Psoas muscle (tissue), 8 donors: ENCODE measurements around the gene SLC35A4. TPM values are rescaled to one million over a fixed set of nuclear protein-coding genes. Genes with fewer than 3 reads are reported as not detected.
"Not testable (repeated sequence)": the region's sequence is repeated elsewhere in the genome, so short reads cannot be mapped to it uniquely, and the experiment has no call there.

Source experiments
- ATAC-seq, 4 donors: fragments of 200-7000 bp; cut with Tn5 transposase; one replicate each; pipeline ENCODE4 v1.9.1; 2020; ENCODE audit warnings: moderate library complexity in 3 of 4, mild to moderate bottlenecking in 2 of 4
- DNase-seq, 2 donors: peaks; one replicate each; pipeline ENCODE4 v3.0.0-alpha.2; 2020
- H3K27ac ChIP-seq: fragments of 200-600 bp; one replicate; pipeline ENCODE4 v1.8.0; 2022
- H3K27me3 ChIP-seq, 3 donors: fragments of 200-600 bp in 1 of 3; one replicate each; pipeline versions ENCODE4 v1.6.1 to v1.8.0; 2013 to 2022; ENCODE audit warnings: low read length in 2 of 3, mild to moderate bottlenecking in 2 of 3, moderate library complexity in 1 of 3; ENCODE audit not compliant: insufficient read depth in 3 of 3
- H3K36me3 ChIP-seq, 2 donors: fragments of 200-600 bp in 1 of 2; one replicate each; pipeline versions ENCODE4 v1.6.1 to v1.8.0; 2013 to 2022; ENCODE audit warnings: low read depth in 1 of 2, mild to moderate bottlenecking in 1 of 2, moderate library complexity in 1 of 2; ENCODE audit not compliant: insufficient read depth in 1 of 2
- H3K4me1 ChIP-seq: fragments of 200-600 bp; one replicate; pipeline ENCODE4 v1.8.0; 2022
- H3K4me3 ChIP-seq: fragments of 200-600 bp; one replicate; pipeline ENCODE4 v1.8.0; 2022; ENCODE audit warnings: mild to moderate bottlenecking
- H3K9me3 ChIP-seq: fragments of 200-600 bp; one replicate; pipeline ENCODE4 v1.8.0; 2022
- CTCF ChIP-seq: fragments of 200-600 bp; IDR thresholded peaks from one replicate; pipeline ENCODE4 v1.8.0; 2022; ENCODE audit warnings: antibody characterized with exemption
- WGBS, 3 donors: extraction: QIAGEN DNeasy Blood & Tissue Kit; methylation state at CpG; one replicate each; pipeline versions ENCODE4 v1.1.6 to v1.1.7; 2013; 5-methylcytosine and 5-hydroxymethylcytosine counted together
- intact Hi-C, 2 donors: fragments of 100-400 bp; cut with DNase I; formaldehyde crosslinking; loops; one replicate each; pipeline versions ENCODE4 v1.11.0 to v1.14.2; 2022
- polyA plus RNA-seq, 3 donors: library from polyadenylated mRNA; stranded (reverse); fragments of 200-250 nt; gene quantifications; one replicate each; pipeline ENCODE4 v1.2.3, GENCODE V29; 2013
- total RNA-seq, 4 donors: library from RNA; stranded (reverse); fragmentation: NEBNext Ultra II Directional in 2 of 4; extraction: Animal tissue kit (Norgen Biotek cat#: 25700) in 2 of 4; gene quantifications; one replicate each; pipeline versions ENCODE4 v1.2.1 to v1.2.4, GENCODE V29; 2021 to 2023
- donor health status: healthy with polysubstance abuse.
- donor health status: DM: no; HTN: no; CAD: no; lungs with moderate emphysema.
- donor health status: Bipolar disorder and iron deficiency.
- donor health status: healthy.
- donor health status: DM: yes; HTN: yes; CAD: no.
- donor health status: DM: no; HTN: no; CAD: no.
- donor health status: DM: no; HTN: no; CAD: no.
- donor health status: DM: yes; HTN: yes; CAD: no.

SLC35A4 gene
- total and polyA plus RNA-seq, 7 donors: 49.9 to 149 (median 108) TPM

GRCh38 chr5:140574165-140574564, 9.5 kb downstream of the SLC35A4 start:
- Histone ChIP-seq H3K9me3 (no peaks in the 10 kb centered on the region), H3K4me1 (peaks cover 32% of the 10 kb centered on the region), H3K36me3 (no peaks in the 10 kb centered on the region), H3K4me3 (no peak overlapping the region), H3K27ac (peak overlapping the region; percentile 56), H3K27me3 (no peaks in the 10 kb centered on the region)
- 22 to 30% (median 29%) methylated on average over 3 of the region's 3 CpGs for WGBS, 3 donors
- ATAC-seq (peak in 3 of 4 donors; percentile 31 to 51 (median 41)), DNase-seq (no peak)
- intact Hi-C loops: loop anchor here in 1 of 2 donors (10.0 kb wide), 1 partner anchor 161 kb away; no protein-coding TSS in a partner anchor
- no peak for TF ChIP-seq CTCF

- Histone ChIP-seq H3K4me3 (no peak overlapping the region), H3K27me3 (no peaks in the 10 kb centered on the region), H3K9me3 (no peaks in the 10 kb centered on the region), H3K36me3 (no peaks in the 10 kb centered on the region), H3K27ac (no peak overlapping the region), H3K4me1 (peaks cover 21% of the 10 kb centered on the region)
- WGBS, 3 donors: 78 to 87% (median 79%) methylated on average over 8 of the region's 8 CpGs
- intact Hi-C loops: loop anchor here in 1 of 2 donors (10.0 kb wide), 1 partner anchor 159 kb away; no protein-coding TSS in a partner anchor
- TF ChIP-seq CTCF: peak; percentile 46
- peak; percentile 62 to 75 for DNase-seq
- peak; percentile 53 to 76 (median 71) for ATAC-seq
Observed at GRCh38 chr5:140575309-140575708, 10.7 kb downstream of the SLC35A4 start.

GRCh38 chr5:140576776-140577201, 12.2 kb downstream of the SLC35A4 start:
- WGBS, 3 donors: 69 to 79% (median 78%) methylated on average over 2 of the region's 2 CpGs
- no peak overlapping the region for H3K27ac ChIP-seq
- H3K9me3 ChIP-seq: no peaks in the 10 kb centered on the region
- intact Hi-C loops: loop anchor here in 1 of 2 donors (10.0 kb wide), 1 partner anchor 158 kb away; no protein-coding TSS in a partner anchor
- no peaks in the 10 kb centered on the region for H3K27me3 ChIP-seq
- no peak overlapping the region for H3K4me3 ChIP-seq
- TF ChIP-seq CTCF: no peak
- H3K36me3 ChIP-seq: no peaks in the 10 kb centered on the region
- ATAC-seq: no peak
- peaks cover 8% of the 10 kb centered on the region for H3K4me1 ChIP-seq
- no peak for DNase-seq

- 89 to 90% (median 89%) methylated on average over 6 of the region's 6 CpGs for WGBS, 3 donors
Observed at GRCh38 chr5:140579188-140579747, 14.6 kb downstream of the SLC35A4 start.

GRCh38 chr5:140587495-140587894, 22.9 kb downstream of the SLC35A4 start:
- intact Hi-C loops: no loop called here
- WGBS, 3 donors: 88 to 93% (median 91%) methylated on average over 1 of the region's 1 CpG
- no peak overlapping the region for H3K27ac ChIP-seq
- no peak overlapping the region for H3K4me3 ChIP-seq
- H3K36me3 ChIP-seq: no peaks in the 10 kb centered on the region
- no peak for TF ChIP-seq CTCF
- peaks cover 11% of the 10 kb centered on the region for H3K4me1 ChIP-seq
- no peaks in the 10 kb centered on the region for H3K9me3 ChIP-seq
- ATAC-seq (no peak), DNase-seq (no peak)
- no peaks in the 10 kb centered on the region for H3K27me3 ChIP-seq

More at GRCh38 chr5:140579188-140579747, 14.6 kb downstream of the SLC35A4 start:
- H3K27ac ChIP-seq, H3K27me3 ChIP-seq, H3K4me3 ChIP-seq, H3K4me1 ChIP-seq, H3K36me3 ChIP-seq, DNase-seq, H3K9me3 ChIP-seq, ATAC-seq: not testable (repeated sequence)
- intact Hi-C loops: loop anchor here in 1 of 2 donors (10.0 kb wide), 1 partner anchor 156 kb away; no protein-coding TSS in a partner anchor
